SH-SY5Y (cell line): ENCODE measurements around the gene POLD4.

Experiments used
- GATA2 ChIP-seq: IDR thresholded peaks from 2 replicates; pipeline ENCODE4 v1.6.1; 2011; ENCODE audit warnings: mild to moderate bottlenecking, low read depth, low read length
- GATA3 ChIP-seq: IDR thresholded peaks from 2 replicates; pipeline ENCODE4 v1.6.1; 2011; ENCODE audit warnings: low read depth, mild to moderate bottlenecking, low read length, moderate library complexity

The POLD4 gene

GRCh38 chr11:67311556-67312082, 41.7 kb downstream of the POLD4 start:
- TF ChIP-seq GATA2 (no peak), GATA3 (no peak)

DNA sequence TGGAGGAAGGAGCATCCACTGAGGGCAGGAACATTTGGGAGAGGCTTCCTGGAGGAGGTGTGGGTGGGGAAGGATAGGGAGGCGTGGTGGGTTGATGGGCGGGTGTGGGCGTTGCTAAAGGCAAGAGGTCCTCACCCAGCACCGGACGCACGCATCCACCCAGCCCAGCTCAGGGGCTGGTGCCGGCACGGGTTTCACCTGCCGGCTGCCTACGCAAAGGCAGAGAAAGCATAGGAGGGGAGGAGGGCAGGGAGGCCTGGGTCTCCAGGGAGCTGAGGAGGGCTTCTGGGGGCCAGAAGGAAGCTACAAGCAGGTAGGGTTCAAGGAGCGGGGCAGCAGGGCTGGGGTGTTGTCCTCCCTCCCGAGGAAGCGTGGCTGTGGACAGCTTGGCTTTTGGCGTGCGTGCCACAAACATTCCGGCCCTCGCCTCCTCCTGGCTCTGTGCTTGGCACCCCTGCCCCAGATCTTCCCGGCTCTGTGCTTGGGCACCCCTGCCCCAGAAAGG, 42.2 kb downstream of the POLD4 start:
- TF ChIP-seq GATA2 = no peak
- TF ChIP-seq GATA3 = no peak

DNA sequence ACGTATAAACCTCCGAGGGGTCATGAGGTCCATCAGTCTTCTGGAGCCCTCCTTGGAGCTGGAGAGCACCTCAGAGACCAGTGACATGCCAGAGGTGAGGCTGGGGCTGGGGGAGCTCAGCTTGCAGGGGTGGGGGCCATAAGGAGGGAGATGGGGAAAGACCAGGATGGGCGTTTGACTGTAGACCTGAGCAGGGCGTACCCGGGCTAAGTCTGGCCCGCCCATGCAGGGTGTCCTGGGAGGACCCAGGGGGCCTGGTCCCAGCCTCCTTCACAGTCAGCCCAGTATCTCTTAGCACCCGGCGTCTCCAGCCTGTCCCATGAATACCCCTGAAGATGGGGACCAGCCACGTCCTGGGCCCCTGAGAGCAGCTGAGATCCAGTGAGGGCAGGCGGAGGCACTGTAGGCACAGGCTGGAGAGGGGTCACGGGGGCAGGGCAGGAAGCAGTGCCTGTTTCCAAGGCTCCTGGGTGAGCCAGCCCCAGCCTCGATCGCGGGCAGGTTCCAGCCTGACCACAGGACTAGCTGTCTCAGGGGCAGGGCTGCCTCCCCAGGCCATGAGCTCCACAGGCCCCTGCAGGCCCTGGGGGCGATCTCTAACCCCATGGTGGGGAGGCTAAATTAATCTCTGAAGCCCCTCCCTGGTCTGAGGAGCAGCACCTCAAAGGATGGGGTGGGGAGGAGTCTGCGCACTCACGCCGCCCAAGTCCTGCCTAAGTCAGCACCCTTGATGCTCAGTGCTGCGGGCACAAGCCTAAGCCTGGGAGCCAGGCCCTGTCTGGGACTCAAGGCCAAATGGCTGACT, 42.9 kb downstream of the POLD4 start:
- no peak for TF ChIP-seq GATA2
- TF ChIP-seq GATA3 = no peak

DNA sequence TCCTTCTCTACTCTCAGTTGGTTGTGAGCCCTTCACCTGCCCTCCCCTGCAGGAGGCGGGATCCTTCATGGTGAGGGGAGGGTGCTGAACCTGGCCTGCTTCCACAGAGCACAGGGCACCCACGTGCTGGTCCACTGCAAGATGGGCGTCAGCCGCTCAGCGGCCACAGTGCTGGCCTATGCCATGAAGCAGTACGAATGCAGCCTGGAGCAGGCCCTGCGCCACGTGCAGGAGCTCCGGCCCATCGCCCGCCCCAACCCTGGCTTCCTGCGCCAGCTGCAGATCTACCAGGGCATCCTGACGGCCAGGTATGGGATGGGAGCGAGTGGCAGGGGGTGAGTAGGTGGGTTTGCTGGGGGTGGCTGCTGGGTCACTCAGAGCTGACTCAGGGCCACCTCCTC, 43.7 kb downstream of the POLD4 start:
- TF ChIP-seq GATA2 (no peak), GATA3 (no peak)

GRCh38 chr11:67309166-67309565, 44.2 kb downstream of the POLD4 start:
- no peak for TF ChIP-seq GATA3
- no peak for TF ChIP-seq GATA2

DNA sequence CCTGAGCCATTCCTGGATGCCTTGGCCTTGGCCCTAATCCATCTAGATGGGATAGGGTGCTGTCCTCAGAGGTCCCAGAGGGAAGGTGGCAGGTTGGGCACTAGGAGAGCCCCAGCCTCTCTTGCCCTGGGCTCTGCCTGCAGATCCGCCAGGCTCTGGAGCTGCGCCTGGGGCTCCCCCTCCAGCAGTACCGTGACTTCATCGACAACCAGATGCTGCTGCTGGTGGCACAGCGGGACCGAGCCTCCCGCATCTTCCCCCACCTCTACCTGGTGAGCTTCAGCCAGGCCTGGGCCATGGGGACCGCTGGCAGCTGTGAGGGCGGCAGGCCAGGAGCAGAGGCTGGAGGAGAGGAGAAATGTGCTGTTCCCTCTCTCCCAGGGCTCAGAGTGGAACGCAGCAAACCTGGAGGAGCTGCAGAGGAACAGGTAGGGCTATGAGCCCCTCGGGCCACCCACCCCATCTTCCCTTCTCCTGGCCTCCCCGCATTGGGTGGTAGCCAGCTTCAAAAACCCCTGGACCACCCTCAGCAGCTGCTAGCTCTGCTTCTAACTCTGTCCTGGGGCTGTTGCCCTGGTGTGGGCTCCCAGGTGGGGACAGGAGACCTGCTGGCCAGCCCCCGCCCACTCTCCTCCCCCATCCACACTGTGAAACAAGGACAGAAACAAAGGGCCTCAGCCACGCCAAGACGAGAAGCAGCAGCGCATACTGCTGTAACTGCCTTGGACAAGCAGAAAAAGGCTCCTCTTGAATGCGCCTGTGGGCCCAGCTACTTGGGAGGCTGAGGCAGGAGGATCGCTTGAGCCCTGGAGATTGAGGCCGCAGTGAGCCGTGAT, 45.1 kb downstream of the POLD4 start:
- TF ChIP-seq GATA2 = no peak
- TF ChIP-seq GATA3 = no peak

DNA sequence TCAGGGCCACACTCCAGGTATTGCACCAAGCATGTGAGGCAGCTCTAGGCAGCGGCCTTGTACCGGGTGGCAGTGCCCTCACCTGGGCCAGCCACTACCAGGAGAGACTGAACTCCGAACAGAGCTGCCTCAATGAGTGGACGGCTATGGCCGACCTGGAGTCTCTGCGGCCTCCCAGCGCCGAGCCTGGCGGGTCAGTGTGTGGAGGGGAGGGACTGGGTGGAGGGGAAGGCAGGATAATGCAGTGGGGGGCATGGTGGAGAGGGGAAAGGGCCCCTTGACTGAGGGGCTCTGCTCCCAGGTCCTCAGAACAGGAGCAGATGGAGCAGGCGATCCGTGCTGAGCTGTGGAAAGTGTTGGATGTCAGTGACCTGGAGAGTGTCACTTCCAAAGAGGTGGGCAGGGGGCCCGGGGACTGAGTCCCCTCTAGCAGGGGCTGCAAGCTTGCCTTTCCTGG, 45.8 kb downstream of the POLD4 start:
- no peak for TF ChIP-seq GATA2
- no peak for TF ChIP-seq GATA3

DNA sequence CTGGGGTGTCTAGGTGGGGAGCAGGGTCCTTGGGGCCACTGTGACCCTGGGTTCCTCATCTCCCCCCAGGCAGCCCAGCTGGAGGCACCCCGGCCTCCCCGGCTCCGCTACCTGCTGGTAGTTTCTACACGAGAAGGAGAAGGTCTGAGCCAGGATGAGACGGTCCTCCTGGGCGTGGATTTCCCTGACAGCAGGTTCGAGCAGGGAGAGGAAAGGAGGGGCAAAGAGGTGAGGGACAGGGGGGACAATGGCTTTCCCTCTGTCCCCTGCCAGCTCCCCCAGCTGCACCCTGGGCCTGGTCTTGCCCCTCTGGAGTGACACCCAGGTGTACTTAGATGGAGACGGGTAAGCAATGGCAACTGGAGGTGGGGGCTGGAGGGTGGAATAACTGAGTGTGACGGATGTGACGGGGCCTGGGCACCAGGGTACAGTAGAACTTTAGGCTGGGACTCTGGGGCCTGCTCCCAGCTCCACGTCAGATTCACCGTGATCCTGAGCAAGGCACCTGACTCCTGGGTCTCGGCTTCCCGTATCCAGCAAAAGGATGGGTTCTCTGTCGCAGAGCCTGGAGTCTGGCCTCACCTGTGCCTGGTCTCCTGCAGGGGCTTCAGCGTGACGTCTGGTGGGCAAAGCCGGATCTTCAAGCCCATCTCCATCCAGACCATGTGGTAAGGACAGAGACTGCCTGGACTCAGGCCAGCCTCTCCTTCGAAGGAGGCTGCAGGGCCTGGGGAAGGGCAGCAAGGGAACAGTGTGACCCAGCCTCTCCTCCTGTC, 46.4 kb downstream of the POLD4 start:
- no peak for TF ChIP-seq GATA3
- no peak for TF ChIP-seq GATA2

GRCh38 chr11:67304511-67305113, 48.7 kb downstream of the POLD4 start:
- TF ChIP-seq GATA3 = no peak
- no peak for TF ChIP-seq GATA2

- TF ChIP-seq GATA3 (no peak), GATA2 (no peak)
Observed at GRCh38 chr11:67303835-67304411, 49.4 kb downstream of the POLD4 start.

DNA sequence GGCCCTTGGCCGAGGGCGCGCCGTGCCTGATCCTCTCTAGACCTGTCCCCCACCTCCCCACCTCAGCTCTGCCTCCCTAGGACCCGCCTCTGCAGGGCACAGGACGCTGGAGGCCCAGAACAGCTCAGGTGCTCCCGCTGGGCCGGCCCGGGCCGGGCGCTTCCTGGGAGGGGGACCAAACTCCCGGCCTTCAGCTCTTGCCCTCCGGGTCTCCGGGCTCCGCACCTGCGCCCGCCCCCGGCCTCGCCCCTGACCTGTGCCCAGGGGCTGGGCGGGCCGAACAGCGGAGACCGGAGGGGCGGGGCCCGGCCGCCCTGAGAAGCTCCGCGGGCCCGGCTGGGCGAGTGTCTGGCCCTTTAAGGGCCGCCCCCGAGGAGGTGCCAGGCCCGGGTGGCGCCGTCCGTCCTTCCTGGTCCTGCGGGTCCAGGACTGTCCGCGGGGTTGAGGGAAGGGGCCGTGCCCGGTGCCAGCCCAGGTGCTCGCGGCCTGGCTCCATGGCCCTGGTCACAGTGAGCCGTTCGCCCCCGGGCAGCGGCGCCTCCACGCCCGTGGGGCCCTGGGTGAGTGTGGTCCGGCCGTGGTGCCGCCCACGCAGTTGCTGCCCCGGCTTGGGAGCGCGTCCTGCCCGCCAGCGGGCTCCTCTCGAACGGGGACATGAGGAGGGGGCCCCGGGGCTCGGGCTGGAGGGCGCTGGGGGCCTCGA, 50.1 kb downstream of the POLD4 start, which contains the start of gene SSH3:
SSH3 (plus strand) TSS at position 399 of the 703 bp plus-strand sequence; CDS start at position 495, 96 bp downstream.
- TF ChIP-seq GATA2 (no peak), GATA3 (no peak)

DNA sequence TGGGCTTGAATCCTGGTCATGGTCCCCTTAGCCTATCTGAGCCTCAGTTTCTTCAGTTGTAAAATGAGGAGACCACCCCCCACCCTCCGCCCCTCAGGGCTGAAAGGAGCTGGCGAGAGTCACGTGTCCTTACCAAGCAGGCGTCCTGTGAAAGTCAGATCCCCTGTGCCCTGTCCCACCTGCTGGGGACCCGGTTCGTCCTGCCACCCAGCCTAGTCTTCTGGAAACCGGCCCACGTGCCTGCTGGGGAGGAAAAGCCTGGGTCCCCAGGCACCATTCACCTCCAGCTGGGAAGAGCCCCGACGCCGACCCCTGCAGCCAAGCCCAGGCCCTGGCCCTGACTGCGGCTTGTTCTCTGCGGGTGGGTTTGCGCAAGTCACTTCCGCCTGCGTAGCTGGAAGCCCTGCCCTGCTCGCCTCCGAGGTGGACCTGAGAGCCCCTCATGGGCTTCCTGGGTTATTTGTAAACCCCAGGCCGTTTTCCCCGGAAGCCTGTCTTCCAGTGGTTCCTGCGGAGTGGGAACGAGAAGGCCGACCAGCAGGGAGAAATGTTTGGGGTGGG, 50.7 kb downstream of the POLD4 start:
- no peak for TF ChIP-seq GATA2
- no peak for TF ChIP-seq GATA3
